Keratinocyte (primary cell): ENCODE data around the gene SRSF4. TPM values are rescaled to one million over a fixed set of nuclear protein-coding genes. Genes with fewer than 3 reads are reported as not detected.

Experiments
- DNase-seq: peaks from one replicate; pipeline ENCODE4 v3.0.0-alpha.2; 2011; ENCODE audit warnings: low read depth, missing footprints, low spot score
- FAIRE-seq: peaks from 2 replicates; lab custom pipeline; 2011; peaks lifted over from hg19 to GRCh38; lab: Jason Lieb, UNC
- H2AFZ ChIP-seq: 2 replicates; pipeline ENCODE4 v1.6.0; 2012; ENCODE audit warnings: low read length, control low read depth, inconsistent platforms; ENCODE audit not compliant: control insufficient read depth
- H3K27ac ChIP-seq: 2 replicates; pipeline ENCODE4 v1.5.1; 2011; ENCODE audit warnings: low read length; ENCODE audit not compliant: control insufficient read depth, insufficient read depth
- H3K27me3 ChIP-seq: 3 replicates; pipeline ENCODE4 v1.6.0; 2011; ENCODE audit warnings: low read length; ENCODE audit not compliant: control insufficient read depth, insufficient read depth; ENCODE audit errors: extremely low read depth
- H3K36me3 ChIP-seq, 2 experiments: 2 replicates in 1 of 2; 3 replicates in 1 of 2; pipeline ENCODE4 v1.5.1; 2011; ENCODE audit warnings: low read length in 2 of 2, mild to moderate bottlenecking in 1 of 2; ENCODE audit not compliant: control insufficient read depth in 2 of 2, insufficient read depth in 2 of 2; ENCODE audit errors: extremely low read depth in 1 of 2
- H3K4me1 ChIP-seq: 3 replicates; pipeline ENCODE4 v1.5.1; 2011; ENCODE audit warnings: low read length; ENCODE audit not compliant: control insufficient read depth, insufficient read depth; ENCODE audit errors: extremely low read depth
- H3K4me2 ChIP-seq: 3 replicates; pipeline ENCODE4 v1.6.0; 2011; ENCODE audit warnings: low read depth, low read length; ENCODE audit not compliant: control insufficient read depth, insufficient read depth; ENCODE audit errors: extremely low read depth
- H3K4me3 ChIP-seq, 3 experiments: fragments of 200-600 bp in 1 of 3; sonication (generic) in 1 of 3; 2 replicates in 2 of 3; 3 replicates in 1 of 3; pipeline ENCODE4 v1.5.1; 2011 to 2016; ENCODE audit warnings: low read length in 3 of 3, mild to moderate bottlenecking in 3 of 3, control low read depth in 2 of 3, inconsistent platforms in 1 of 3, low read depth in 1 of 3, mixed read lengths in 1 of 3, mixed run types in 1 of 3, moderate library complexity in 1 of 3; ENCODE audit not compliant: control insufficient read depth in 2 of 3, insufficient read depth in 2 of 3; ENCODE audit errors: extremely low read depth in 1 of 3
- H3K79me2 ChIP-seq: 2 replicates; pipeline ENCODE4 v1.6.0; 2012; ENCODE audit warnings: low read length; ENCODE audit not compliant: control insufficient read depth, insufficient read depth
- H3K9ac ChIP-seq: 3 replicates; pipeline ENCODE4 v1.6.0; 2011; ENCODE audit warnings: low read length; ENCODE audit not compliant: control insufficient read depth, insufficient read depth; ENCODE audit errors: extremely low read depth
- H3K9me1 ChIP-seq: 3 replicates; pipeline ENCODE4 v1.6.0; 2011; ENCODE audit warnings: low read length; ENCODE audit not compliant: control insufficient read depth, insufficient read depth; ENCODE audit errors: extremely low read depth
- H3K9me3 ChIP-seq: 2 replicates; pipeline ENCODE4 v1.5.1; 2012; ENCODE audit warnings: low read depth, low read length; ENCODE audit not compliant: control insufficient read depth
- H4K20me1 ChIP-seq: 3 replicates; pipeline ENCODE4 v1.6.0; 2011; ENCODE audit warnings: low read length; ENCODE audit not compliant: control insufficient read depth, insufficient read depth; ENCODE audit errors: extremely low read depth
- EZH2 ChIP-seq: IDR thresholded peaks from one replicate; pipeline ENCODE4 v1.6.1; 2012; ENCODE audit warnings: inconsistent platforms, mild to moderate bottlenecking, low read length, moderate library complexity
- dilution Hi-C: fragments of 300-500 bp; cut with MboI; formaldehyde crosslinking; loops from one replicate; pipeline ENCODE4 v1.7.0; 2020; ENCODE audit warnings: low sequenced_read_pairs; ENCODE audit not compliant: extremely low pct_ligation_motif_present
- polyA plus RNA-seq, 5 experiments: library from polyadenylated mRNA; depleted of rRNA in 3 of 5; stranded (reverse) in 3 of 5; stranded (forward) in 1 of 5; unstranded in 1 of 5; fragments of >200 nt; gene quantifications; 1 replicate in 1 of 5; 2 replicates in 3 of 5; 3 replicates in 1 of 5; pipeline versions ENCODE4 v1.2.1 to v1.2.3, GENCODE V29; 2011 to 2012; ENCODE audit warnings: missing spikeins in 2 of 5, low read depth in 1 of 5, low replicate concordance in 1 of 5
- TF ChIP-seq, protein P1 (sequence below), 3 experiments: IDR thresholded peaks in 1 of 3; conservative IDR thresholded peaks in 1 of 3; optimal IDR thresholded peaks in 1 of 3; 2 replicates in 2 of 3; 3 replicates in 1 of 3; pipeline versions ENCODE3 to v1.5.1; 2011; ENCODE audit warnings: low read length in 3 of 3, mild to moderate bottlenecking in 3 of 3, moderate library complexity in 2 of 3, control low read depth in 1 of 3, inconsistent platforms in 1 of 3; ENCODE audit not compliant: insufficient read depth in 2 of 3; ENCODE audit errors: extremely low read depth in 1 of 3

The SRSF4 gene
- polyA plus RNA-seq, 1 donor (not counting 4 experiments of a cell fraction or from before 2014, with no cell fraction given) = 51.0 TPM

GRCh38 chr1:29148656-29149491 is 32.8 kb downstream of the SRSF4 start:
- DNase-seq (no peak), FAIRE-seq (no peak)
- no peak overlapping the region for H3K4me2 ChIP-seq
- no peak overlapping the region for H3K4me3 ChIP-seq
- peaks cover 3% of the 10 kb centered on the region for H3K79me2 ChIP-seq
- no peak for TF ChIP-seq EZH2
- no peak overlapping the region for H3K9ac ChIP-seq
- no peak overlapping the region for H2AFZ ChIP-seq
- H3K36me3 ChIP-seq = peaks cover 17 to 51% of the 10 kb centered on the region in 2 experiments
- H3K9me1 ChIP-seq = no peaks in the 10 kb centered on the region
- dilution Hi-C loops = no loop called here
- H3K4me1 ChIP-seq = peaks cover 7% of the 10 kb centered on the region
- H3K9me3 ChIP-seq = no peaks in the 10 kb centered on the region
- H4K20me1 ChIP-seq = no peaks in the 10 kb centered on the region
- H3K27me3 ChIP-seq = no peaks in the 10 kb centered on the region
- no peak overlapping the region for H3K27ac ChIP-seq

GRCh38 chr1:29145739-29146437 is 35.8 kb downstream of the SRSF4 start:
- no peaks in the 10 kb centered on the region for H3K9me1 ChIP-seq
- H3K27ac ChIP-seq = peak overlapping the region; percentile 58
- no peak overlapping the region for H3K9ac ChIP-seq
- dilution Hi-C loops = no loop called here
- H3K27me3 ChIP-seq = no peaks in the 10 kb centered on the region
- H3K79me2 ChIP-seq = no peaks in the 10 kb centered on the region
- TF ChIP-seq EZH2 = no peak
- TF ChIP-seq, protein P1, sequence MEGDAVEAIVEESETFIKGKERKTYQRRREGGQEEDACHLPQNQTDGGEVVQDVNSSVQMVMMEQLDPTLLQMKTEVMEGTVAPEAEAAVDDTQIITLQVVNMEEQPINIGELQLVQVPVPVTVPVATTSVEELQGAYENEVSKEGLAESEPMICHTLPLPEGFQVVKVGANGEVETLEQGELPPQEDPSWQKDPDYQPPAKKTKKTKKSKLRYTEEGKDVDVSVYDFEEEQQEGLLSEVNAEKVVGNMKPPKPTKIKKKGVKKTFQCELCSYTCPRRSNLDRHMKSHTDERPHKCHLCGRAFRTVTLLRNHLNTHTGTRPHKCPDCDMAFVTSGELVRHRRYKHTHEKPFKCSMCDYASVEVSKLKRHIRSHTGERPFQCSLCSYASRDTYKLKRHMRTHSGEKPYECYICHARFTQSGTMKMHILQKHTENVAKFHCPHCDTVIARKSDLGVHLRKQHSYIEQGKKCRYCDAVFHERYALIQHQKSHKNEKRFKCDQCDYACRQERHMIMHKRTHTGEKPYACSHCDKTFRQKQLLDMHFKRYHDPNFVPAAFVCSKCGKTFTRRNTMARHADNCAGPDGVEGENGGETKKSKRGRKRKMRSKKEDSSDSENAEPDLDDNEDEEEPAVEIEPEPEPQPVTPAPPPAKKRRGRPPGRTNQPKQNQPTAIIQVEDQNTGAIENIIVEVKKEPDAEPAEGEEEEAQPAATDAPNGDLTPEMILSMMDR (optimal IDR thresholded peaks at IDR 0.05 in 1 of 3, IDR thresholded peaks at IDR 0.05 in 1 of 3, conservative IDR thresholded peaks at IDR 0.05 in 1 of 3; ENCODE audit: extremely low read depth in 1 of 3, insufficient read depth in 2 of 3, low read length in 3 of 3) = no peak
- H3K36me3 ChIP-seq = peaks cover 11 to 38% of the 10 kb centered on the region in 2 experiments
- peak; percentile 26 for FAIRE-seq
- no peak overlapping the region for H3K4me3 ChIP-seq
- no peak overlapping the region for H2AFZ ChIP-seq
- DNase-seq = no peak
- H3K4me2 ChIP-seq = no peak overlapping the region
- H4K20me1 ChIP-seq = no peaks in the 10 kb centered on the region
- no peaks in the 10 kb centered on the region for H3K9me3 ChIP-seq
- H3K4me1 ChIP-seq = peaks cover 7% of the 10 kb centered on the region
